ENCODE data around the gene ZBTB6.

ZBTB6 gene

GRCh38 chr9:122912964-122913673, at the start of gene ZBTB6:
Gene ZBTB6 (minus strand): TSS chr9:122913323. CDS start chr9:122912072, 1,251 bp downstream.
- peak; percentile 87 for DNase-seq (ENCODE audit: low read depth)

- no peak for DNase-seq (ENCODE audit: low read depth)
Observed at GRCh38 chr9:122961139-122961538, 48.0 kb upstream of the ZBTB6 start.

GRCh38 chr9:122955961-122956360, 42.8 kb upstream of the ZBTB6 start:
- no peak for DNase-seq (ENCODE audit: low read depth)

- peak; percentile 69 for DNase-seq (ENCODE audit: low read depth)
Observed at GRCh38 chr9:122954253-122954691, 41.1 kb upstream of the ZBTB6 start.

GRCh38 chr9:122951056-122951455, 37.9 kb upstream of the ZBTB6 start:
- DNase-seq (ENCODE audit: low read depth), result no peak

GRCh38 chr9:122950263-122950662, 37.1 kb upstream of the ZBTB6 start:
- no peak for DNase-seq (ENCODE audit: low read depth)

- DNase-seq (ENCODE audit: low read depth), result no peak
Observed at GRCh38 chr9:122949696-122950095, 36.6 kb upstream of the ZBTB6 start.

- DNase-seq (ENCODE audit: low read depth), result no peak
Observed at GRCh38 chr9:122948313-122948712, 35.2 kb upstream of the ZBTB6 start.

- DNase-seq (ENCODE audit: low read depth), result no peak
Observed at GRCh38 chr9:122946461-122947005, 33.4 kb upstream of the ZBTB6 start.

- DNase-seq (ENCODE audit: low read depth), result no peak
Observed at GRCh38 chr9:122944960-122945888, 32.1 kb upstream of the ZBTB6 start.

- peak; percentile 76 for DNase-seq (ENCODE audit: low read depth)
Observed at GRCh38 chr9:122941582-122942234, 28.6 kb upstream of the ZBTB6 start.

- peak; percentile 98 for DNase-seq (ENCODE audit: low read depth)
Observed at GRCh38 chr9:122940749-122941581, 27.8 kb upstream of the ZBTB6 start, which contains the start of gene RABGAP1. Gene RABGAP1 (plus strand): TSS chr9:122941020. CDS start chr9:122957060, 16,040 bp downstream.

GRCh38 chr9:122940454-122940748, 27.3 kb upstream of the ZBTB6 start:
- DNase-seq (ENCODE audit: low read depth), result no peak

GRCh38 chr9:122939601-122940000, 26.5 kb upstream of the ZBTB6 start:
- DNase-seq (ENCODE audit: low read depth), result no peak

GRCh38 chr9:122936883-122937282, 23.8 kb upstream of the ZBTB6 start:
- DNase-seq (ENCODE audit: low read depth), result no peak

GRCh38 chr9:122936464-122936863, 23.3 kb upstream of the ZBTB6 start:
- no peak for DNase-seq (ENCODE audit: low read depth)

GRCh38 chr9:122931226-122932121, 18.4 kb upstream of the ZBTB6 start, which contains the start of gene ZBTB26:
Gene ZBTB26 (minus strand): TSS chr9:122931512. CDS start chr9:122919934, 11,578 bp downstream.
- DNase-seq (ENCODE audit: low read depth), result peak; percentile 89

GRCh38 chr9:122930541-122931225, 17.6 kb upstream of the ZBTB6 start:
- no peak for DNase-seq (ENCODE audit: low read depth)

- no peak for DNase-seq (ENCODE audit: low read depth)
Observed at GRCh38 chr9:122929796-122930354, 16.8 kb upstream of the ZBTB6 start.

Measured in iris pigment epithelial cell (primary cell).